Glutamatergic neuron (in vitro differentiated cells): ENCODE data around the gene DMAC2. TPM values are rescaled to one million over a fixed set of nuclear protein-coding genes. Genes with fewer than 3 reads are reported as not detected.

Experiments used
- DNase-seq: peaks from one replicate; pipeline ENCODE4 v3.0.0; 2022
- H3K27ac Mint-ChIP-seq: one replicate; pipeline ENCODE4 v1.8.0; 2020; ENCODE audit warnings: mild to moderate bottlenecking, mixed read lengths, inconsistent platforms; ENCODE audit not compliant: unreplicated experiment
- H3K27me3 Mint-ChIP-seq: one replicate; pipeline ENCODE4 v1.8.0; 2020; ENCODE audit warnings: mild to moderate bottlenecking, moderate library complexity, mixed read lengths, inconsistent platforms; ENCODE audit not compliant: unreplicated experiment
- H3K36me3 Mint-ChIP-seq: one replicate; pipeline ENCODE4 v1.8.0; 2020; ENCODE audit warnings: mild to moderate bottlenecking, mixed read lengths, inconsistent platforms; ENCODE audit not compliant: unreplicated experiment
- H3K4me1 Mint-ChIP-seq: one replicate; pipeline ENCODE4 v1.8.0; 2020; ENCODE audit warnings: mild to moderate bottlenecking, low read depth, mixed read lengths, inconsistent platforms; ENCODE audit not compliant: unreplicated experiment
- H3K4me3 Mint-ChIP-seq: one replicate; pipeline ENCODE4 v1.8.0; 2020; ENCODE audit warnings: mild to moderate bottlenecking, mixed read lengths, inconsistent platforms; ENCODE audit not compliant: unreplicated experiment
- H3K9me3 Mint-ChIP-seq: one replicate; pipeline ENCODE4 v1.8.0; 2020; ENCODE audit warnings: mild to moderate bottlenecking, moderate library complexity, mixed read lengths, inconsistent platforms; ENCODE audit not compliant: unreplicated experiment
- CTCF ChIP-seq: fragments of 200-600 bp; sonication (generic); IDR thresholded peaks from one replicate; pipeline ENCODE4 v1.5.0; 2021; ENCODE audit not compliant: partially characterized antibody, unreplicated experiment
- total RNA-seq: library from RNA; stranded (reverse); fragmentation: NEBNext Ultra II Directional; extraction: Animal tissue kit (Norgen Biotek cat#: 25700); gene quantifications from one replicate; pipeline ENCODE4 v1.2.1, GENCODE V29; 2021; ENCODE audit not compliant: unreplicated experiment

The DMAC2 gene
- total RNA-seq, 1 donor from 2014 or later, result 99.4 TPM

- H3K4me3 Mint-ChIP-seq, result no peak overlapping the region
- DNase-seq, result no peak
- no peak for TF ChIP-seq CTCF
- no peaks in the 10 kb centered on the region for H3K27me3 Mint-ChIP-seq
- no peaks in the 10 kb centered on the region for H3K4me1 Mint-ChIP-seq
- no peak overlapping the region for H3K27ac Mint-ChIP-seq
- H3K36me3 Mint-ChIP-seq, result no peaks in the 10 kb centered on the region
- peaks cover under 1% of the 10 kb centered on the region for H3K9me3 Mint-ChIP-seq
These were observed 31.5 kb downstream of the DMAC2 start for GRCh38 chr19:41408256-41408655.

GRCh38 chr19:41407271-41407670 lies 32.4 kb downstream of the DMAC2 start:
- no peak for DNase-seq
- H3K4me1 Mint-ChIP-seq, result no peaks in the 10 kb centered on the region
- peak overlapping the region; percentile 84 for H3K27ac Mint-ChIP-seq
- no peaks in the 10 kb centered on the region for H3K36me3 Mint-ChIP-seq
- no peak overlapping the region for H3K4me3 Mint-ChIP-seq
- no peak for TF ChIP-seq CTCF
- H3K27me3 Mint-ChIP-seq, result no peaks in the 10 kb centered on the region
- no peaks in the 10 kb centered on the region for H3K9me3 Mint-ChIP-seq

GRCh38 chr19:41405776-41406175 lies 33.9 kb downstream of the DMAC2 start:
- no peak overlapping the region for H3K4me3 Mint-ChIP-seq
- no peaks in the 10 kb centered on the region for H3K27me3 Mint-ChIP-seq
- no peaks in the 10 kb centered on the region for H3K36me3 Mint-ChIP-seq
- TF ChIP-seq CTCF, result no peak
- no peak overlapping the region for H3K27ac Mint-ChIP-seq
- H3K4me1 Mint-ChIP-seq, result no peaks in the 10 kb centered on the region
- no peaks in the 10 kb centered on the region for H3K9me3 Mint-ChIP-seq
- DNase-seq, result no peak

- no peak for DNase-seq
- H3K27me3 Mint-ChIP-seq, result no peaks in the 10 kb centered on the region
- no peak for TF ChIP-seq CTCF
- no peak overlapping the region for H3K27ac Mint-ChIP-seq
- peaks cover 7% of the 10 kb centered on the region for H3K4me1 Mint-ChIP-seq
- H3K4me3 Mint-ChIP-seq, result no peak overlapping the region
- H3K9me3 Mint-ChIP-seq, result no peaks in the 10 kb centered on the region
- H3K36me3 Mint-ChIP-seq, result no peaks in the 10 kb centered on the region
These were observed 36.3 kb downstream of the DMAC2 start for GRCh38 chr19:41403181-41403970.

- H3K27ac Mint-ChIP-seq, result no peak overlapping the region
- no peak for TF ChIP-seq CTCF
- H3K27me3 Mint-ChIP-seq, result peaks cover 6% of the 10 kb centered on the region
- peaks cover 12% of the 10 kb centered on the region for H3K4me1 Mint-ChIP-seq
- no peak overlapping the region for H3K4me3 Mint-ChIP-seq
- peaks cover 7% of the 10 kb centered on the region for H3K9me3 Mint-ChIP-seq
- DNase-seq, result no peak
- no peaks in the 10 kb centered on the region for H3K36me3 Mint-ChIP-seq
These were observed 37.7 kb downstream of the DMAC2 start for GRCh38 chr19:41402010-41402409.
